ENCODE data around the gene MCRIP2.

The MCRIP2 gene

DNA sequence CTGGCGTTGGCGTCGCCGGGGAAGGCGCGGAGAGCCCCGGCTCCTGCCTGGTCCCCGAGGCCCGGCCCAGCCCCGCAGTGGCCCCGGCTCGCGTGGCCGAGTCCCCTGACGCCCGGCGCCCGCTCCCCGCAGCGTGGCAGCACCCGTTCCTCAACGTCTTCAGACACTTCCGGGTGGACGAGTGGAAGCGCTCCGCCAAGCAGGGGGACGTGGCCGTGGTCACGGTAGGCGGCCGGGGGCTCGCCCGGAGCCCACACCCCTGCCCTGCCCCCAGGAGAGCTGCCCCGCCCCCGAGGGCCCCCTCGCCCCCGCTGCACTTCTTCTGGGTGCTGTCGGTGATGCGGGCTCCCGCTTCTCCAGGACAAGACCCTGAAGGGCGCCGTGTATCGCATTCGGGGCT lies 8.0 kb downstream of the MCRIP2 start:
- no peak for DNase-seq

DNA sequence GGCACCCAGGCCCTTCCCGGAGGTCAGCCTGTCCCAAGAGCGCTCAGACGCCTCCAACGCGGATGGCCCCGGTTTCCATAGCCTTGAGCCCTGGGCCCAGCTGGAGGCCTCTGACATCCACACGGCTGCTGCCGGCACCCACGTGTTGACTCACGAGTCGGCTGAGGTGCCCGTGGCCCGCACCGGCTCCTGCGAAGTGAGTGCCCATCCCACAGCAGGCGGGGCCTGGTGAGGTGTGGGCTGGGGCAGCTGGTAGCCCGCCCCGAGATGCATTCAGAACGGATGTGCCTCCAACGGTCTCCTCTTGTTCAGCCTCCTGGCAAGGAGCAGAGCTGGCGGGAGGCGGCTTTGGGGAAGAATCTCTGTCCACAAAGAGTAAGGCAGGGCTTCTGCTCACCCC lies 10.2 kb downstream of the MCRIP2 start:
- no peak for DNase-seq

DNA sequence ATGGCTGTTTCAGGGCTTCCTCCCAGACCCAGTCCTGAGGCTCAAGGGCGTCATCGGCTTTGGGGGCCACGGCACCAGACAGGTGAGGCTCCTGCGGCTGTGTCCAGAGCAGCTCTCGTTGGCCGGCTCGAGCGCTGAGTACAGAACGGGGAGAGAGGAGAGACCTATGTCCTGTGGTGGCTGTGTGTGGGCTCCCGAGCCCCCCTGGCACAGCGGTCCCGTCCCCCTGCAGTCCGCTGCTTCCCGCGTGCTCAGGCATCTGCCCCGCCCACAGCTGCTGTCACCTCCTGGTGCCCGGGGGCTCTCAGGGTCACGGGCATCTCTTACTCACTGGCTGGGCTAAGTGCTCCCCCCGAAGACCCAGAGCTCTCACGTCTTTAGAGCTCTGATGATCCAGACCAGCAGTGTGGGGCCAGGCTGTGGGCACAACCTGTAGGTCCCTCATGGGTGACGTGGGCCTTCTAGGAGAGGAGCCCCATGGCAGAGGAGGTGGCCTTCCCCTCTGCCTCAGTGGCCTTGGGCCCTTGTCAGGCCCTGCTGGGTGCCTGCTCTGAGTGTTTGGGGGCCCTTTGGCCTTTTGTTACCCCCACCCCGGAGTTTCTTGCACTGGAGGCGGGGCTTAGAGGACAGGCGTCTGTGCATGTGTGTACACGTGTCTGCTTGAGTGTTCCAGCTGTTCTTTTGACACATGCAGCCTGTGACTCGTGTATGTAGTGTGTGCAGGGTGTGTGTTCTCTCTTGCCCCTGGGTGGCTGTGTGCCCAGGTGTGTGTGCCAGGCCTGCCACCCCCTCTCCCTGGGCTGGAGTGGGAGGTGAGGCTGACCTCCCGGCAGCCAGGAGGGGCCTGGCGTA lies 11.1 kb downstream of the MCRIP2 start:
- no peak for DNase-seq

DNA sequence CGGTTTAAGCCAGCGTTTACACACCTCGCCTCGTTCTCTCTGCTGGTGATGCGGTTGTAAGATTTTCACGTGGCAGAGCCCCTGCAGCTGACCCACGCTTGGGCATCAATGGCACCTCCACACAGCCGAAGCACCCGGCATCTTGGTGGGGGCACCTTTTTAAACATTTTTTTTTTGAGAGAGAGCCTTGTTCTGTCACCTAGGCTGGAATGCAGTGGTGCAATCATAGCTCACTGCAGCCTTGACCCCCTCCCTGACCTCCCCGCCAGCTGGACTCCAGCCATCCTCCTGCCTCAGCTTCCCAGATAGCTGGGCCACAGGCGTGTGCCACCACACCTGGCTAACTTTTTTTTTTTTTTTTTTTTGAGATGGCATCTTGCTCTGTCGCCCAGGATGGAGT lies 12.4 kb downstream of the MCRIP2 start:
- no peak for DNase-seq

DNA sequence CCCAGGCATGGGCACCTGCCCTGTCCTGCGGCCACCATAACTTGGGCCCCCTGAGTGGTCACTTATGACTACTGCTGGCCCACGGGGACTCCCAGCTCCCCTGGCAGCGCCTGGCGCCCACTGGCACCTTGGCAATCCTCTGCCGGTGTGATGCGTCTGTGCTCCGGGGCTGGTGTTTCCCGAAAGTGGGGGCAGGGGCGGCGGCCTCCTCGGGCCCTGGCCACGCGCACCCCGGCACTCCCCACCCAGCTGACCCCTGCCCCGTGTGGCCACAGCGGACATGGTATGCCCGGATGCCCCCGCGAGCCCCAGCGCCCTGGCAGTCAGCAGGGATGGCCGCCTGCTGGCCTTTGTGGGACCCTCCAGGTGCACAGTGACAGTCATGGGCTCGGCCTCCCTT lies 15.9 kb downstream of the MCRIP2 start:
- no peak for DNase-seq

DNA sequence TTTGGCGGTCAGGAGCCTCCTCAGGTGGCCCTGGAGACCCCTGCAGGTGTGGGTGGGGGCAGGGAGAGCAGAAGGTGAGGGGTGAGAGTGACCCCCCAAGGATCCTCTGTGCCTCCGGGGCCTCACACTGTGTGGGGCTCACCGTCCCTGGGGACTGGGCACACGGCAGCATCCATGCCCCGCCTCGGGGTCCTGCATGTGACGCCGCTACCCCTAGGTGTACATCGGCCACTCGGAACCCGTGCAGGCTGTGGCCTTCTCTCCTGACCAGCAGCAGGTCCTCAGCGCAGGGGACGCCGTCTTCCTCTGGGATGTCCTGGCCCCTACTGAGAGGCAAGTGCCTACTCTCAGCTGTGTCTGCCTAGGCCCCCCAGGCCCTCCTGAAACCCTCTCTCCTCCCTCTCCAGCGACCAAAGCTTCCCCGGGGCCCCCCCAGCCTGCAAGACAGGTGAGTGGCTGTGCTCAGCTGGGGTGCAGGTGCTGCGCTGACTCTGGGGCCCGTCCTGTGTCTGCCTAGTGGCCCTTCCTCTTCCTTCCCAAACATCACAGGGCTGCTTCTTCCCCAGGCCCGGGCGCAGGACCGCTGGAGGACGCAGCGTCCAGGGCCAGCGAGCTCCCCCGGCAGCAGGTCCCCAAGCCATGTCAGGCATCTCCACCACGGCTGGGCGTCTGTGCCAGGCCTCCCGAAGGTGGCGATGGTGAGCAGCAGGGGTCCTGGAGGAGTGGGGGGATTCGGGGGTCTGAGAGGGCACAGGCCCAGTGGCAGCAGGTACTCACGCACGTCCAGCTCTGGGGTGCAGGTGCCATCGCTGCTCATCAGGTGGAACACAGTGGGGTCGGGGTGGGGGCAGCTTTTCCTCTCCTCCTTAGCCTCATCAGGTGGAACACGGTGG lies 17.3 kb downstream of the MCRIP2 start:
- no peak for DNase-seq

DNA sequence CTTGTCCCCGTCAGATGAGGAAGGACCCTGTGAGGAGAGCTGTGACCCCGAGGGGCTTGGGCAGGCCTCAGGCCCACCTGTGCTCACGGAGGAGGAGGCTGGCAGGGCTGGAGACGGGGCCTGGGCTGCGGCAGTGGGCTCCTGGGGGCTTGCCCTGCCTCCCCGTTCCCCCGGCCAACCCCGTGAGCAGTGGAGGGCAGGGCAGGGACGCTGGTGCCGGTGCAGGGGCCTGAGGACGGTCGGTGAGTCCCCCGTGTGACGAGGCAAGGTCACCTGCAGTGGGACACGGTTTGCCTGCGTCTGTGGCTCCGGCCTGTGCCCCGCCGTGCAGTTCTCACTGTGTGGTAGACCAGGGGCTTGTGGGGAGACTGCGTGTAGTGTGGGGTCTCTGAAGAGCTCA lies 18.0 kb downstream of the MCRIP2 start:
- DNase-seq: no peak

DNA sequence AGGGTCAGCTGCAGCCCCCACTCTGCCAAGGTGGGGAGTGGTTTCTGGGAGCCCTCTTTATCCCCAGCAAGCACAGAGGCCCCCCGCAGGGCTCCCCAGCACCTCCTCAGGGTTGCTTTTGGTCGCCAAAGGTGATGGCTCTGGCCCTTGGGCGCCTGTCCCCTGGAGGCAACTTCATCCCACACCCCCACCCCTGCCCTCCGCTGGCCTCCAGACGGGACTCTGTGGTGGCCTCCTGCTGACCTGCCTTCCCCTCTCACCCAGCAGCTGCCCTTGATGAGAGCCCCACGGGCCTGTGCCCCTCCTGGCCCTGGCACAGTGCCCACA lies 18.5 kb downstream of the MCRIP2 start:
- DNase-seq: no peak

DNA sequence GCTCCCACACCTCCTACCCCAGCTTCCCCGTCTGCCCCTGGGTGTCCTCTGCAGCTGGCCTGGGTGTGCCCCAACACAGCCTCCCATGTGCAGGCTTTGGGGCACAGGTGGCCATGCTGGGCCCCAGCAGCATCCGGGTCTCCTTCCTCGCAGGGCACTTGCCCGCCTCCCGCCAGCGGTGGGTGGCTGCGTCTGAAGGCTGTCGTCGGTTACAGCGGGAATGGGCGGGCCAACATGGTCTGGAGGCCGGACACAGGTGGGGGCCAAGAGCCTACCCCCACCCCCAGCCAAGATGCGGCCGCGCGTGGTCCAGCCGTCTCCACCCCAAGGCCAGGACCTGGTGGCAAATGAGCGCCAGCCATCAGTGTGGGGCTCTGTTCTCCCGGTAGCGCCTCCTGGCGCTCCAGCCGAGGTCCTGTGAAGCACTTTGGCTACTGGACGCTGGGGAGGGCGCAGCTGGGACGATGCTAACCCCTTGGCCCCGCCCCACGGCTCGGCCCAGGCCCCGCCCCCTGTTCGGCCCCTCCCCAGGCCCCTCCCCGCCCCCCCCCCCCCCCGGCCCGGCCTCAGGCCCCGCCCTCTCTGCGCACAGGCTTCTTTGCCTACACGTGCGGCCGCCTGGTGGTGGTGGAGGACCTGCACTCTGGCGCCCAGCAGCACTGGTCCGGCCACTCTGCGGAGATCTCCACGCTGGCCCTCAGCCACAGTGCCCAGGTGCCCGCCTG lies 19.0 kb downstream of the MCRIP2 start:
- DNase-seq: peak; percentile 73

DNA sequence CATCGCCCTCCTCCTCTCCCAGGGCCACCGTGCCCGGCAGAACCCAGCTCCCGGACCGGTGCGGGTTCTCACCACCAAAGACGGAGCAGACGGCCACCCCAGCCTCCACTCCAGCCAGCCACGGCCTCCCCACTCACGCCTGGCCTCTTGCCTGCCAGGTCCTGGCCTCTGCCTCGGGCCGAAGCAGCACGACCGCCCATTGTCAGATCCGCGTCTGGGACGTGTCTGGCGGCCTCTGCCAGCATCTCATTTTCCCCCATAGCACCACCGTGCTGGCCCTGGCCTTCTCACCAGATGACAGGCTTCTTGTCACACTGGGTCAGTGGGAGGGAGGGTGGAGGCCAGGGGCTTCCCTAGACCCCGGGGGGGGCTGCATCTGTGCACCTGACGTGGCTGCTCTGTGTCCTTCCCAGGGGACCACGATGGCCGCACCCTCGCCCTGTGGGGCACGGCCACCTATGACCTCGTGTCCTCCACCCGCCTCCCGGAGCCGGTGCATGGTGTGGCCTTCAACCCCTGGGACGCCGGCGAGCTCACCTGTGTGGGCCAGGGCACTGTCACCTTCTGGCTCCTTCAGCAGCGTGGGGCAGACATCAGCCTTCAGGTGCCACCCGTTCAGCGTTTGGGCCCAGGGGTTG lies 19.7 kb downstream of the MCRIP2 start:
- DNase-seq: no peak

DNA sequence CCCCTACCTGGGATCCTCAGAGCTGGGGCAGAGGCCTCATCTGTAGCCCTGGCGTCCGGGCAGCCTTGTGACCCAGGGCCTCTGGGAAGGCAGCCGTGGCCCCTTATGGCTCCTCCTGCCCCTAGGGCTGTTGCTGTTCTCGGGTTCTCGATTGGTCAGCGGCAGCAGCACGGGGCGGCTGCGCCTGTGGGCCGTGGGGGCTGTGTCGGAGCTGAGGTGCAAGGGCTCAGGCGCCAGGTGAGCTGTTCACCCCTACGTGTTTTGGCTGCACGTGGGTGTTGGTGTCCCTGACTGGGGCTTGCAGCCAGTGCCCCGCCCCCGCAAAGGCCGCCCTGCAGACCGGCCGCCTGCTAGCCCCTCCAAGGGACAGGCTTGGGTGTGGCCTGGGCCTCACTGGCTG lies 20.5 kb downstream of the MCRIP2 start:
- no peak for DNase-seq

DNA sequence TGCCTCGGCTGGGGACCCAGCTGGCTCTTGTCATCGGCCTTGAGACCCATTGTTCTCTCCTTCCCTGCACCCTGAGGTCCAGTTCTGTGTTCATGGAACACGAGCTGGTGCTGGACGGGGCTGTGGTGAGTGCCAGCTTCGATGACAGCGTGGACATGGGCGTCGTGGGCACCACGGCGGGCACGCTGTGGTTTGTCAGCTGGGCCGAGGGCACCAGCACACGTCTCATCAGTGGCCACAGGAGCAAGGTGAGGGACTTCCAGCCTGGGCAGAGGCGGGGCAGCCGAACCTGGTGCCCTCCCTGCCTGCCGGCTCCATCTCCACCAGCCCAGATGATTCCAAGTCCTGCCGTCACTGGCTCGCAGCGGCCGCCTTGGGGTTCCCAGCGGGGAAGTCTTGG lies 21.0 kb downstream of the MCRIP2 start:
- no peak for DNase-seq

DNA sequence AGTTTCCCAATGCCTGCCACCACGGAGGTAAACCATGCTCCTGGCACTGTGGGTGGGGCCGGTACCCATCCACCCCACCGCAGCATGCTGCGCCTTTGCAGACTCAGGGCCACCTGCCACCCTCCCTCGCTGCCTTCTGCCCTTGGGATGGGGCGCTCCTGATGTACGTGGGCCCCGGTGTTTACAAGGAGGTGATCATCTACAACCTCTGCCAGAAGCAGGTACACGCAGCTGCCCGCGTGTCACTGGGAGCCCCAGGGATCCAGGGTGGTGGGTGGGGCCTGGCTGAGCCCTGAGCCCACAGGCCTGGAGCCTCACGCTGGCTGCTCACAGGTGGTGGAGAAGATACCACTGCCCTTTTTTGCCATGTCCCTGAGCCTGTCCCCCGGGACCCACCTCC lies 24.9 kb downstream of the MCRIP2 start:
- no peak for DNase-seq

DNA sequence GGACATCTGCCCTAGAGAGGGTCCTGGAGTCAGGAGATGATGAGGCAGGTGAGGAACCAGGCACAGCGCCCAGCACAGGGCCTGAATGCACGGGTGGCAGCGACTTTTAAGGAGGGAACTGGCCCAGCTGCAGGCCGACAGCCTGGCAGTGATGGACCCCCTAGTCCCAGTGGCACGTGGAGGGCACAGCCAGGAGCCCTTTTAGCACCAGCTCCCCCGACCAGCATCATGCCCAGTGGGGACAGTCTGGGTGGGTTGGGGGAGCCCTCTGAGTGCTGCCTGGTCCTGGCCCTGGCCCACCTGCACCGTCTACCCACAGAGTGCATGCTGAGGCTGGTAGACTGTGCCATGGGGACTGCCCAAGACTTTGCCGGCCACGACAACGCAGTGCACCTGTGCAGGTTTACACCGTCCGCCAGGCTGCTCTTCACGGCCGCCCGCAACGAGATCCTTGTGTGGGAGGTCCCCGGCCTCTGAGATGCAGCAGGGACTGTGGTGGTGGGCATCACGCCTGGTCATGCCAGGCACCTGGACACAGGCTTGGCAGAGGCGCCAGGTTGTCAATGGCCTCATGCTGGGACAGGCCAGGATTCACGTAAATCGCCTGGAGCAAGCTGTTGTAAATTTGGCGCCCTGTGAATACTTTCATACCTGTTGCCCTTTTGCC lies 25.6 kb downstream of the MCRIP2 start:
- no peak for DNase-seq

DNA sequence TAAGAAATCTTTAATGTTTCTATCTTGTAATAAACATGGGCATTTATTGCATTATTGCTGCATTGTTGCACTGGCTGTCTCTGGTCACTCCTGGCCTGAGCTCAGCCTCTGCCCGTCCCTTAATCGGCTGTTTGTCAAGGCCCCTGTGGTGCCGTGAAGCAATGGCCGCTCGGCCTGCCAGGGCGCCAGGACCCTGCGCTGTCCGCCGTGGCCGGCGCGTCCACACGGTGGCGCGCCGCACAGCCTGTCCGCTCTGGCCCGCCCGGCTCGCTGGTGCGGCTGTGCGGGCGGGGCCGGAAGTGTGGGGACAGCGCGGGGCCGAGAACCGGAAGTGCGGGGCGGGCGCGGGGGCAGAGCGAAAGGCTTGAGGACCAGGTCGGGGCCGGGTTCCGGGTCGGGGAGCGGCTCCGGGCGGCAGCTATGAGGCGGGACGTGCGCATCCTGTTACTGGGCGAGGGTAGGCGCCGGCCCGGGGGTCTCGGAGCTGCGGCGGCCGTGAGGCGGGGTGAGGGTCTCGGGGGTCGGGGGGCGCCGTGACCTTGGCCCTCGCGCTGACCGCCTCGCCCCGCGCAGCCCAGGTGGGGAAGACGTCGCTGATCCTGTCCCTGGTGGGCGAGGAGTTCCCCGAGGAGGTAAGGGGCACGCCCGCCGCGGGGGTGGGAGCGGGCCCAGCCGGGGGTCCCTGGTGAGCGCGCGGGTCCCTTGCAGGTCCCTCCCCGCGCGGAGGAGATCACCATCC lies 26.3 kb downstream of the MCRIP2 start, which contains the start of gene RHOT2:
Gene RHOT2, plus strand, starts transcription at position 353 of the 739 bp plus-strand sequence. Its CDS starts 68 bp downstream, at position 421.
- DNase-seq: peak; percentile 88

DNA sequence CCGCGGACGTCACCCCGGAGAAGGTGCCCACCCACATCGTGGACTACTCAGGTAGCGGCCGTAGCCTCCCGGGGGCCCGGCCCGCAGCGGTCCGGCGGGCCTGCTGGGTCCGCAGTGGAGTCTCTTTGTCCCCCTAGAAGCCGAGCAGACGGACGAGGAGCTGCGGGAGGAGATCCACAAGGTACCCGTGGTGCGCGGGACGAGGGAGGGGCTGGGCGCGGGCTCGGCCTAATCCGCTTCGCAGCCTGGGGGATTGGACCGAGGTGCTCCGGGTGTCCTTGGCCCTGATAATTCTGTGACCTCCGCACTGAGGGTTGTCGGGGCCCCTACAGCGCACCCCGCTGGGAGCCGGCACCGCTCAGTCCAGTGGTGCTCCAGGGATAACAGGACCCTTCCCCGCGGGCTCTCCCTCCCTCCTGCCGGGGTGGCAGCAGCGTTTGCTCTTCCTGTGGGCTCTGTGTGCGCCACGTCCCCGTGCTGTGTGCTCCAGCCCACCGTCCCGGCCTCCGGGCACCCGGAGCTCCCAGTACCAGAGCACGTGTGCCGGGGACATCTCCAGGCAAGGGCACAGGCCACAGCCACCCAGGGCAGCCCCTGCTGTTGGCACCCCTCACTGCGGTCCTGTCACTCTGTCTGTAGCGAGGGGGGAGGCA lies 27.0 kb downstream of the MCRIP2 start:
- DNase-seq: no peak

DNA sequence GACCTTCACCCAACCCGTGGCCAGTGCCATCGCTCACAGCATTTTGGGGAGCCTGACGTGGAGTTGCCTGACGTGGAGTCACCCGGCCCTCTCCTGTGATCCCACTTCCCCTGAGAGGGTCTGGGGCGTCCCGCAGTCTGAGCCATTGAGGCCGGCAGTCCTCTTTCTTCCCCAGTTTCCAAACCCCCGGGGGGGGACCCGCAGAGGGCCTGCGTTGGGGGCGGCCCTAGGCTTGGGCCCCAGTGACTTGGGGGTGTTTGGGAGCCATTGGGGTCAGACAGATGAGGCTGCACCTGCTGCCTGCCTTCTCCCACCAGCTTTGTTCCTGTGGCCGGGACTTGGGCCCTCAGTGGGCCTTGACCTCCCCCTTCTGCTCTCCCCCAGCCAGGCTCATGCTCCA lies 28.0 kb downstream of the MCRIP2 start:
- no peak for DNase-seq

DNA sequence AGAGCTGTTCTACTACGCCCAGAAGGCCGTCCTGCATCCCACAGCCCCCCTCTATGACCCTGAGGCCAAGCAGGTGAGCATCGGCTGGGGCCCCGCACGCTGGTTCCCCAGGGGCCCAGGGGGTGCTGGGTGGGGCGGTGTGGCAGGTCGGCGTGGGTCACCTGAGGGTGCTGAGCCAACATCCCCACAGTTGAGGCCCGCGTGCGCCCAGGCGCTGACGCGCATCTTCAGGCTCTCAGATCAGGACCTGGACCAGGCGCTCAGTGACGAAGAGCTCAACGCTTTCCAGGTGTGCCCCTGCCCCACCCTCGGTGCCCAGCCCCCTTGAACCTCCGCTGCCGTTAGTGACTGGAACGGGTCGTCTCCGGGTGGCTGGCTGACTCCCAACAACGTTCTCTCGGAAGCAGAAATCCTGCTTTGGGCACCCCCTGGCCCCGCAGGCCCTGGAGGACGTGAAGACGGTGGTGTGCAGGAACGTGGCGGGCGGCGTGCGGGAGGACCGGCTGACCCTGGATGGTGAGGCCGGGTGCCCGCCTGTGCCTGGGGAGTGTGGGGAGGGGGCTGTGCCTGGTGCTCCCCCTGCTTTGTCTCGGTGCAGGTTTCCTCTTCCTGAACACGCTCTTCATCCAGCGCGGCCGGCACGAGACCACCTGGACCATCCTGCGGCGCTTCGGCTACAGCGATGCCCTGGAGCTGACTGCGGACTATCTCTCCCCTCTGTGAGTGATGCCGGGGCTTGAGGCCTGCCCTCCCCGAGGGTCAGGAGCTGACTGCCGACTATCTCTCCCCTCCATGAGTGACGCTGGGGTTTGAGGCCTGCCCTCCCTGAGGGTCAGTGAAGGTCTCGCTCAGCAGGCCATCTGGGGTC lies 29.1 kb downstream of the MCRIP2 start:
- DNase-seq: no peak

DNA sequence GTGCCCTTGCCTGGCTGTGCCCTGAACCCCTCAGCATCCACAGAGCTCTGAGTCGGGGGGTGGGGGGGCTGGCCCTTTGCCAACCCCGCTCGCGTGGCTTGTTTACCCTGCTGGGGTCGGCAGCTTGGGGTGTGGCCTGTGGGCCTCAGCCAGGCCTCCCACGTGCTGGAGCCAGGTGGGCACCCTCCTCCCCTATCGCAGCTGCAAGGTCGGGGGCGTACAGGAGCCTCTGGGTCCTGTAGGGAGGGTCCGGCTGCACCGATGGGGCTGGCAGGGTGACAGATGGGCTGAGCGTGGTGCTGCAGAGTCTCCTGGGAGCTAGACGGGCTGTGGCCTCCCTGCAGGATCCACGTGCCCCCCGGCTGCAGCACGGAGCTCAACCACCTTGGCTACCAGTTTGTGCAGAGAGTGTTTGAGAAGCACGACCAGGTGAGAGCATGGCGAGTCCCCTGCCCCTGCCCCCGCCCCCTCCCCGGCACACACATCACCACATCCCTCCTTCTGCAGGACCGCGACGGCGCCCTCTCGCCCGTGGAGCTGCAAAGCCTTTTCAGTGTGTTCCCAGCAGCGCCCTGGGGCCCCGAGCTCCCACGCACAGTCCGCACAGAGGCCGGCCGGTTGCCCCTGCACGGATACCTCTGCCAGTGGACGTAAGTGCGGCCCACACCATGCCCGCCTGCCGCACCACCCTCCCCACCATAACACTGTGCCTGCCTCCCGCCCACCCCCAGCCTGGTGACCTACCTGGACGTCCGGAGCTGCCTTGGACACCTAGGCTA lies 29.9 kb downstream of the MCRIP2 start:
- no peak for DNase-seq

Measured in fibroblast of skin of right quadriceps (primary cell).